Astrocyte (in vitro differentiated cells and primary cell): ENCODE measurements around the gene MRPL28. TPM values are rescaled to one million over a fixed set of nuclear protein-coding genes. Genes with fewer than 3 reads are reported as not detected.
"Not testable (repeated sequence)": the region's sequence is repeated elsewhere in the genome, so short reads cannot be mapped to it uniquely, and the experiment has no call there.

Experiments
- DNase-seq: peaks from one replicate; pipeline ENCODE4 v3.0.0-alpha.2; 2010; ENCODE audit warnings: low read depth
- FAIRE-seq: peaks from 2 replicates; lab custom pipeline; 2011; peaks lifted over from hg19 to GRCh38; lab: Jason Lieb, UNC
- H2AFZ ChIP-seq: 2 replicates; pipeline ENCODE4 v1.6.0; 2012; ENCODE audit warnings: low read depth, low read length, inconsistent platforms
- H3K27ac ChIP-seq: 2 replicates; pipeline ENCODE4 v1.5.1; 2011; ENCODE audit warnings: low read depth, low read length, inconsistent platforms
- H3K27me3 ChIP-seq: 2 replicates; pipeline ENCODE4 v1.6.0; 2011; ENCODE audit warnings: low read length, inconsistent platforms; ENCODE audit not compliant: insufficient read depth
- H3K36me3 ChIP-seq: 2 replicates; pipeline ENCODE4 v1.5.1; 2011; ENCODE audit warnings: low read length, inconsistent platforms; ENCODE audit not compliant: insufficient read depth
- H3K4me1 ChIP-seq: 2 replicates; pipeline ENCODE4 v1.5.1; 2011; ENCODE audit warnings: low read length, inconsistent platforms; ENCODE audit not compliant: insufficient read depth
- H3K4me2 ChIP-seq: 2 replicates; pipeline ENCODE4 v1.6.0; 2012; ENCODE audit warnings: low read length, inconsistent platforms
- H3K4me3 ChIP-seq: 2 replicates; pipeline ENCODE4 v1.5.1; 2011; ENCODE audit warnings: low read depth, mild to moderate bottlenecking, low read length, inconsistent platforms; ENCODE audit not compliant: insufficient read depth
- H3K79me2 ChIP-seq: 2 replicates; pipeline ENCODE4 v1.6.0; 2012; ENCODE audit warnings: mild to moderate bottlenecking, low read length, inconsistent platforms; ENCODE audit not compliant: insufficient read depth
- H3K9ac ChIP-seq: 2 replicates; pipeline ENCODE4 v1.6.0; 2012; ENCODE audit warnings: mild to moderate bottlenecking, low read length, inconsistent platforms
- H3K9me3 ChIP-seq: 2 replicates; pipeline ENCODE4 v1.5.1; 2012; ENCODE audit warnings: low read depth, mild to moderate bottlenecking, low read length, inconsistent platforms; ENCODE audit not compliant: insufficient read depth
- H4K20me1 ChIP-seq: 2 replicates; pipeline ENCODE4 v1.6.0; 2012; ENCODE audit warnings: low read length, inconsistent platforms; ENCODE audit not compliant: insufficient read depth
- H3K27ac Mint-ChIP-seq: one replicate; pipeline ENCODE4 v1.8.0; 2021; ENCODE audit warnings: mild to moderate bottlenecking, mixed read lengths; ENCODE audit not compliant: unreplicated experiment
- H3K27me3 Mint-ChIP-seq: one replicate; pipeline ENCODE4 v1.8.0; 2021; ENCODE audit warnings: low read depth, mixed read lengths; ENCODE audit not compliant: unreplicated experiment
- H3K36me3 Mint-ChIP-seq: one replicate; pipeline ENCODE4 v1.8.0; 2021; ENCODE audit warnings: low read depth, mixed read lengths; ENCODE audit not compliant: unreplicated experiment
- H3K4me1 Mint-ChIP-seq: one replicate; pipeline ENCODE4 v1.8.0; 2021; ENCODE audit warnings: low read depth, mixed read lengths; ENCODE audit not compliant: unreplicated experiment
- H3K4me3 Mint-ChIP-seq: one replicate; pipeline ENCODE4 v1.8.0; 2021; ENCODE audit warnings: mild to moderate bottlenecking, moderate library complexity, mixed read lengths; ENCODE audit not compliant: unreplicated experiment
- H3K9me3 Mint-ChIP-seq: one replicate; pipeline ENCODE4 v1.8.0; 2021; ENCODE audit warnings: mild to moderate bottlenecking, mixed read lengths; ENCODE audit not compliant: unreplicated experiment
- EZH2 ChIP-seq: IDR thresholded peaks from 2 replicates; pipeline ENCODE4 v1.6.1; 2012; ENCODE audit warnings: mild to moderate bottlenecking, low read length, inconsistent platforms; ENCODE audit not compliant: insufficient read depth
- total RNA-seq: library from RNA; stranded (reverse); gene quantifications from 2 replicates; pipeline ENCODE4 v1.2.1, GENCODE V29; 2021
- TF ChIP-seq, protein P1 (sequence below): IDR thresholded peaks from 2 replicates; pipeline ENCODE4 v1.5.1; 2011; ENCODE audit warnings: low read depth, mild to moderate bottlenecking, inconsistent platforms, low read length, moderate library complexity; ENCODE audit not compliant: insufficient read depth

The MRPL28 gene
- total RNA-seq, 1 donor from 2014 or later: 95.8 TPM

DNA sequence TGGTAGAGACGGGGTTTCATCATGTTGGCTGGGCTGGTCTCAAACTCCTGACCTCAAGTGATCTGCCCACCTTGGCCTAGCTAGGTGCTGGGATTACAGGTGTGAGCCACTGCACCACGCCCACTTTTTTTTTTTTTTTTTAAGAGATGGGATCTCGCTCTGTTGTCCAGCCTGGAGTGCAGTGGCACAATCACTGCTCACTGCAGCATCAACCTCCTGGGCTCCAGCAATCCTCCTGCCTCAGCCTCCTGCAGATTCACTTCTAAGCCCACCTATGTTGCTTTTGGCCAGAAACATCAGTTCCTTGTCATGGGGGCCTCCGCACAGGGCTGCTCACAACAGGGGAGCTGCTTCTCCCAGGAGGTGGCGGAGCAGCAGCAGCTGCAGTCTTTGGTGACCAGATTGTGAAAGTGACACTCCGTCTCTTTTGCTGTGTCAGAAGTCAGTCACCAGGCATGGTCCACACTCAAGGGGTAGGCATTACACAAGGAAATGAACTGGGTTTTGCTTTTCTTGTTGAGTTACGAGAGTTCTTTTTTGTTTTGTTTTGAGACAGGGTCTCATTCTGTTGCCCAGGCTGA lies 22.2 kb upstream of the MRPL28 start:
- Mint-ChIP-seq H3K4me1 (peaks cover 9% of the 10 kb centered on the region), H3K9me3 (no peaks in the 10 kb centered on the region), H3K4me3 (no peak overlapping the region), H3K27me3 (no peaks in the 10 kb centered on the region), H3K36me3 (no peaks in the 10 kb centered on the region), H3K27ac (no peak overlapping the region)
- no peak for FAIRE-seq
- no peak overlapping the region for H3K4me3 ChIP-seq
- H3K79me2 ChIP-seq: no peaks in the 10 kb centered on the region
- H4K20me1 ChIP-seq: no peaks in the 10 kb centered on the region
- no peak overlapping the region for H3K27ac ChIP-seq
- no peaks in the 10 kb centered on the region for H3K4me1 ChIP-seq
- H2AFZ ChIP-seq: no peak overlapping the region
- TF ChIP-seq, protein P1, sequence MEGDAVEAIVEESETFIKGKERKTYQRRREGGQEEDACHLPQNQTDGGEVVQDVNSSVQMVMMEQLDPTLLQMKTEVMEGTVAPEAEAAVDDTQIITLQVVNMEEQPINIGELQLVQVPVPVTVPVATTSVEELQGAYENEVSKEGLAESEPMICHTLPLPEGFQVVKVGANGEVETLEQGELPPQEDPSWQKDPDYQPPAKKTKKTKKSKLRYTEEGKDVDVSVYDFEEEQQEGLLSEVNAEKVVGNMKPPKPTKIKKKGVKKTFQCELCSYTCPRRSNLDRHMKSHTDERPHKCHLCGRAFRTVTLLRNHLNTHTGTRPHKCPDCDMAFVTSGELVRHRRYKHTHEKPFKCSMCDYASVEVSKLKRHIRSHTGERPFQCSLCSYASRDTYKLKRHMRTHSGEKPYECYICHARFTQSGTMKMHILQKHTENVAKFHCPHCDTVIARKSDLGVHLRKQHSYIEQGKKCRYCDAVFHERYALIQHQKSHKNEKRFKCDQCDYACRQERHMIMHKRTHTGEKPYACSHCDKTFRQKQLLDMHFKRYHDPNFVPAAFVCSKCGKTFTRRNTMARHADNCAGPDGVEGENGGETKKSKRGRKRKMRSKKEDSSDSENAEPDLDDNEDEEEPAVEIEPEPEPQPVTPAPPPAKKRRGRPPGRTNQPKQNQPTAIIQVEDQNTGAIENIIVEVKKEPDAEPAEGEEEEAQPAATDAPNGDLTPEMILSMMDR: no peak
- TF ChIP-seq EZH2: no peak
- DNase-seq: no peak
- no peak overlapping the region for H3K9ac ChIP-seq
- H3K4me2 ChIP-seq: no peak overlapping the region
- no peaks in the 10 kb centered on the region for H3K36me3 ChIP-seq
- H3K27me3 ChIP-seq: no peaks in the 10 kb centered on the region
- peaks cover 4% of the 10 kb centered on the region for H3K9me3 ChIP-seq

DNA sequence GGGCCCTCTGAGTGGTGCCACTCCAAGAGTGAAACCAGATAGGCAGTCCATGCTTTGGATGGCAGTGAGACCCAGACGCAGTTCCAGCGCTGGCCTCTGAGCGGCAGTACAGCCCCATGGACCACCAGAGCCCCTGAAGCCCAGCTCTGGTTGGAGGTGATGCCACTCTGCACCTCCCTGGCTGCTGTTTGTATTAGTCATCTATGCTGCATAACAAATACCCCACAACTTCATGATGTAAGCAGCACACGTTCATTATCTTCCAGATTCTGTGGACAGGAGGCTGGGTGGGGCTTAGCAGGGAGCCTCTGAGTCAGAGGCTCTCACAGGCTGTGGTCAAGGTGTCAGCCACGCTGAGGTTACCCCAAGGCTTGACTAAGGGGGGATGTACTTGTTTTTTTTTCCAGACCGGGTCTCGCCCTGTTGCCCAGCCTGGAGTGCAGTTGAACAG lies 21.6 kb upstream of the MRPL28 start:
- Mint-ChIP-seq H3K9me3 (no peaks in the 10 kb centered on the region), H3K27ac (no peak overlapping the region), H3K4me3 (peak overlapping the region; percentile 20), H3K4me1 (peaks cover 9% of the 10 kb centered on the region), H3K27me3 (no peaks in the 10 kb centered on the region), H3K36me3 (no peaks in the 10 kb centered on the region)
- no peaks in the 10 kb centered on the region for H4K20me1 ChIP-seq
- no peak for FAIRE-seq
- peak; percentile 71 for DNase-seq
- no peak overlapping the region for H3K4me3 ChIP-seq
- no peak overlapping the region for H2AFZ ChIP-seq
- peaks cover 4% of the 10 kb centered on the region for H3K9me3 ChIP-seq
- no peak overlapping the region for H3K4me2 ChIP-seq
- H3K79me2 ChIP-seq: no peaks in the 10 kb centered on the region
- no peaks in the 10 kb centered on the region for H3K27me3 ChIP-seq
- H3K4me1 ChIP-seq: no peaks in the 10 kb centered on the region
- no peak for TF ChIP-seq EZH2
- TF ChIP-seq, protein P1: peak; percentile 91
- no peaks in the 10 kb centered on the region for H3K36me3 ChIP-seq
- H3K9ac ChIP-seq: no peak overlapping the region
- no peak overlapping the region for H3K27ac ChIP-seq

DNA sequence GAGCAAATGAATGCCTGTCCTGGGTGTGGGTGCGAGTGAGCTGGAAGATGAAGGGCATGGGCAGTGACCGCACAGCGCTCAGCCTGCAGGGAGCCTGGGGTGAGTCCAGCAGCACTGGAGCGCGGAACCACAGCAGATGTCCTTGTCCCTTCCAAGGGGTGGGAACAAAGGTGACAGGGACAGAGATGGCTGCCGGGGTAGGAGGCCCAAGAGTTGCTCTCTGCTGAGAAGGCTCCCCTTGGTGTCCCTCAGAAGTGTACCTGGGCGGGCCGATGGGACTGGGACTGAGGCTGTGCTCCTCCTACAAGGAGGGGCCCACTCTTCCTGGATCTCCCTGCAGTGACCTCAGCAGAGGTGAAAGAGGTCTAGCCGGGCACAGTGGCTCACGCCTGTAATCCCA lies 19.0 kb upstream of the MRPL28 start:
- H4K20me1 ChIP-seq: no peaks in the 10 kb centered on the region
- H3K36me3 ChIP-seq: no peaks in the 10 kb centered on the region
- H3K4me2 ChIP-seq: no peak overlapping the region
- no peak overlapping the region for H3K9ac ChIP-seq
- H3K27ac ChIP-seq: no peak overlapping the region
- no peaks in the 10 kb centered on the region for H3K4me1 ChIP-seq
- no peaks in the 10 kb centered on the region for H3K27me3 ChIP-seq
- DNase-seq: no peak
- H2AFZ ChIP-seq: no peak overlapping the region
- no peak overlapping the region for H3K4me3 ChIP-seq
- H3K9me3 ChIP-seq: peaks cover 4% of the 10 kb centered on the region
- peaks cover 12% of the 10 kb centered on the region for H3K4me1 Mint-ChIP-seq
- TF ChIP-seq, protein P1: no peak
- no peak for TF ChIP-seq EZH2
- no peaks in the 10 kb centered on the region for H3K9me3 Mint-ChIP-seq
- FAIRE-seq: no peak
- H3K27me3 Mint-ChIP-seq: no peaks in the 10 kb centered on the region
- H3K79me2 ChIP-seq: no peaks in the 10 kb centered on the region
- H3K27ac Mint-ChIP-seq: no peak overlapping the region
- H3K36me3 Mint-ChIP-seq: no peaks in the 10 kb centered on the region
- H3K4me3 Mint-ChIP-seq: no peak overlapping the region

DNA sequence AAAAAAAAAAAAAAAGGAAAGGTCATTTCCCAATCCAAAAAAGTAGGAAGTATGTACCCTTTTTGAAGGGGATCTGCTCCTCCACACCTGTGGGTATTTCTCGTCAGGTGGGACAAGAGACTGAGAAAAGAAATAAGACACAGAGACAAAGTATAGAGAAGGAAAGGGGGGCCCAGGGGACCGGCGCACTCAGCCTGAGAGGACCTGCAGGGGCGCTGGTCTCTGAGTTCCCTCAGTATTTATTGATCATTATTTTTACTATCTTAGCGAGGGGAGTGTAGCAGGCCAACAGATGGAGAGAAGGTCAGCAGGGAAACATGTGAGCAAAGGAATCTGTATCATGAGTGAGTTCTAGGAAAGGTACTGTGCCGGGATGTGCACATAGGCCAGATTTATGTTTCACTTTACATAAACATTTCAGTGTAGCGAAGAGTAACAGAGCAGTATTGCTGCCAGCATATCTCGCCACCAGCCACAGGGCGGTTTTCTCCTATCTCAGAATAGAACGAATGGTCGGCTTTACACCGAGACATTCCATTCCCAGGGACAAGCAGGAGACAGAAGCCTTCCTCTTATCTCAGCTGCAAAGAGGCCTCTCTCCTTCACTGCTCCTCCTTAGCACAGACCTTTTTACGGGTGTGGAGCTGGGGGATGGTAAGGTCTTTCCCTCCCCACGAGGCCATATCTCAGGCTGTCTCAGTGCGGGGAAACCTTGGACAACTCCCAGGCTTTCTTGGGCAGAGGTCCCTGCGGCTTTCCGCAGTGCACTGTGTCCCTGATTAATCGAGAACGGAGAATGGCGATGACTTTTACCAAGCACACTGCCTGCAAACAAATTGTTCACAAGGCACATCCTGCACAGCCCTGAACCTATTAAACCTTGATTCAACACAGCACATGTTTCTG lies 17.7 kb upstream of the MRPL28 start:
- H3K79me2 ChIP-seq, H3K9me3 Mint-ChIP-seq, H3K36me3 Mint-ChIP-seq, H3K9me3 ChIP-seq, H3K4me1 ChIP-seq, H3K27me3 Mint-ChIP-seq, FAIRE-seq, H3K27me3 ChIP-seq, H4K20me1 ChIP-seq, H3K9ac ChIP-seq, H3K36me3 ChIP-seq, H3K27ac ChIP-seq, H3K4me3 ChIP-seq: not testable (repeated sequence)
- Mint-ChIP-seq H3K4me3 (peak overlapping the region; percentile 13), H3K4me1 (peaks cover 24% of the 10 kb centered on the region), H3K27ac (peak overlapping the region; percentile 47)
- peak; percentile 44 for DNase-seq
- H2AFZ ChIP-seq: peak overlapping the region; percentile 34
- H3K4me2 ChIP-seq: peak overlapping the region; percentile 71
